EL (cell line): Measurements from ENCODE around the gene ZNF239.
"Not testable (repeated sequence)": the region's sequence is repeated elsewhere in the genome, so short reads cannot be mapped to it uniquely, and the experiment has no call there.

Source experiments
- DNase-seq: peaks from one replicate; pipeline ENCODE4 v3.0.0-alpha.2; 2016

ZNF239 gene

DNA sequence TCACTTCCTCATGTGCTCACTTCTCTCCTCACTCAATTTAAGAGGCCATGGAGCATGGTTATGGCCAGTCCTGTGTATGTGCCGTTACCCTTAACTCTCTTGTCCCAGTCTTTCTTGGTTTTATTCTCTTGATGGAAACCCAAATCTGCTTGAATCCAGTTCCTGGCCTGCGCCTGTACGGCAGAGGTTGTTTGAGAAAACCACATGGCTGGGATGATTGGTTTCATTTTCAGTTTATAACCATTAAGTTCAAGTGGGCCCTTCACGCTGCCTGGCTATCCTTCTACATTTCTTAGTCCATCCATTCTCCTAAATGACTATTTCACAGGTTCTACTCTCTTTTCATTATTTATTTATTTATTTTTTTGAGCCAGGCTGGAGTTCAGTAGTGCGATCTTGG lies 1.6 kb upstream of the ZNF239 start:
- no peak for DNase-seq

DNA sequence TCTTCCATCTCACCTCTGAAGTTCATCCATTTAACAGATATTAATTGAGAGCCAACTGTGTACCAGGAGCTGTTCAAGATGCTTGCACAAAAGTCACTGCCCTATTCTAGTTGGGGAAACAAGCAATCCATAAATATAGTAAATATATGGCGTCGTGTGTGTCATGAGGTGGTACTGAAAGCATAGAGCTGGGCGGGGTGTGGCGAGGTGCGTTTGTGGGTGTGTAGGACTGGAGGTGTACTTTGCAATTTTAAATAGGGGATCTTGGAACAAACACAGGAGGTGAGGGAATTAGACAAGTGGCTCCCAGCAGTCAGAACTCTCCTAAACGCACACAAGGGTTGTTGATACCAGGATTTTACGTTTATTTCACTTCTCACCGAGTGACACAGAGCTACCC lies 490 bp upstream of the ZNF239 start:
- no peak for DNase-seq

DNA sequence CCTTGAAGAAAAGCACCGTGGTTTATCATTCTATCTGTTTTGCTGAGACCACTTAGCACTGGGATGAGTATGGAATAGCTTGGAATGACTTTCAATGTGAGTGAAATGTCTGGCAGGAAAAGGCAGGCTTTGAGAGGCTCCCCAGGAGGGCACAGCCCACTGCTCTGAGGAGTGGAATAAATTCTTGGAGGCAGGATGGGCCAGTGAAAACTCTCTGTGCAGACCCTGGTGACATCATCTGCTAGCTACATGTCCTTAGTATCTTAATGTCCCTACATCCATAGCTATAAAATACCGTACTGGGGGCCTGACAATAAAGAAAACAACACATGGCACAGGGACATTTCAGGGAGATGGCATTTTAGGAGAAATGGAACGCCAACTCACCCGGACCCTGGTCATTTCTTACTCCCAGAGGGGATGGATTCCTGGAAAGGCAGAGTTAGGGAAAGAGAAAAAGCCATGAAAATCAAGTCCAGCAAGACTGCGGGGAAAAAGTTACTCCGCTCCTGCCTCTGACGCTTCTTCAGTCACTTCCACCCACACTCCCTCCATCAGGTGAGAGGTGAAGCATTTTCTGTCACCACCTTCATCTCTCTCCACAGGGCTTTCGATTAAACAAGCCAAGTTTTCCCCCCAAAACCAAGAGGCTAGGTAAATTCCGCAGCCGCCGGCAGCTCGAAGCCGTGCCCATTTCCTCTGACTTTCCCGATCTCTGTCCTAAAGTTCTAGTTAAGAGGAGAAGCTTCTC lies 991 bp downstream of the ZNF239 start:
- DNase-seq: peak; percentile 31

DNA sequence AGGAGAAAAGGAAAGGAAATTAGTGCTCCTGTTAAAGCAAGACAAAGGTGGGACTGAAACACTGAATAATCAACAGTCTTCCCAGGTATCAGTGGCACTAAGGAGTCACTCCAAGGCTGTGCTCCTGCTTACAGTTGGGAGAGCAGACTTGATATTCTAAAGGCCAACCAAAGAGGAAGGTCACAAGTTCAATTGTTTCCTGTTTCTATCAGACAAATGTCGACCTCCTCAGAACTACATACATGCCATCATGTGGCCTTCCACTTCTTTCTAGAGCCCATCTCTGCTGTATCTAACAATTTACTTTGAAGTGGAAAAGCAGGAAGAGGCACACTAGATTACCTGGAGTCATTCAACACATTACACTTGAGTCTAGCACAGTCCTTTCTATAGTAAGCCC lies 3.4 kb downstream of the ZNF239 start:
- no peak for DNase-seq

DNA sequence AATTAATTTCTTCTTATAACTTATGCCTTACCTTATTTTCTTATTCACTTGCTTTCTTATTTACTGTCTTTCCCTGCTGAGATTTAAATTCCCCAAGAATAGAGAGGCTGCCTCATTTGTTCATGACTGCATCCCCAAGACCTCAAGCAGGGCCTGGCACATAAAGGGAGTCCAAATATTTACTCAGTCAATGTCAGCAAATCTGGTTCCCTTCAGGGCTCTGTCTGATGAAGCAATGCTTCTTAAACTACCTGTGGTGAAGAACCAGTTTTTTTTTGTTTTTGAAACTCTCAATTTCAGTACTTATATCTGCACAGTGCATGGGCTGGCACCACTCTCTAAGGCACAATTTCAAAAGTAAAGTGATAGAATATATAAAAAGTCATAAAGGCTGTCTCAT lies 4.7 kb downstream of the ZNF239 start:
- no peak for DNase-seq

DNA sequence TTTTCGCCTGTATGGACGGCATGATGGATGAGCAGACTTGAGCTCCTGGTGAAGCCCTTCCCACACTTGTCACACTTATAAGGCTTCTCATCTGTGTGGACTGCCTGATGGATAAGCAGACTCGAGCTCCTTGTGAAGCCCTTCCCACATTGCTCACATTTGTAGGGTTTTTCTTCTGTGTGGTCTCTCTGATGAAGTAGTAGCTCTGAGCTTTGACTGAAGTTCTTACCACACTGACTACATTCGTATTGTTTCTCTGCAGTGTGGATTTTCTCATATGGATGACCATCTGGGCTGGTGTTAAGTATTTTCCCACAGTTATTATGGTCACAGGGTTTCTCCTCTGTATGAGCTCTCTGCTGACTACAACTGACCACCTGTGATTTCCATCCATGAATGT lies 17.2 kb downstream of the ZNF239 start:
- DNase-seq: no peak

DNA sequence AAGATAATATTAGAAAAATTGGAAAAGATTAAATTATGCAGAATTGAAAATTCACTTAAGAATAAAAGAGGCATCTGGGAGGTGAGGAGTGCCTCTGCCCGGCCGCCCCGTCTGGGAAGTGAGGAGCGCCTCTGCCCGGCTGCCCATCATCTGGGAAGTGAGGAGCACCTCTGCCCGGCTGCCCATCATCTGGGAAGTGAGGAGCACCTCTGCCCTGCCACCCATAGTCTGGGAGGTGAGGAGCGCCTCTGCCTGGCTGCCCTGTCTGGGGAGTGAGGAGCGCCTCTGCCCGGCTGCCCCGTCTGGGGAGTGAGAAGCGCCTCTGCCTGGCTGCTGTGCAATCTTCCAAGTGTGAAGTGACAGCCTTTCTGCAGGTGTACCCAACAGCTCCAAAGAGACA lies 30.7 kb downstream of the ZNF239 start:
- not testable (repeated sequence) for DNase-seq

DNA sequence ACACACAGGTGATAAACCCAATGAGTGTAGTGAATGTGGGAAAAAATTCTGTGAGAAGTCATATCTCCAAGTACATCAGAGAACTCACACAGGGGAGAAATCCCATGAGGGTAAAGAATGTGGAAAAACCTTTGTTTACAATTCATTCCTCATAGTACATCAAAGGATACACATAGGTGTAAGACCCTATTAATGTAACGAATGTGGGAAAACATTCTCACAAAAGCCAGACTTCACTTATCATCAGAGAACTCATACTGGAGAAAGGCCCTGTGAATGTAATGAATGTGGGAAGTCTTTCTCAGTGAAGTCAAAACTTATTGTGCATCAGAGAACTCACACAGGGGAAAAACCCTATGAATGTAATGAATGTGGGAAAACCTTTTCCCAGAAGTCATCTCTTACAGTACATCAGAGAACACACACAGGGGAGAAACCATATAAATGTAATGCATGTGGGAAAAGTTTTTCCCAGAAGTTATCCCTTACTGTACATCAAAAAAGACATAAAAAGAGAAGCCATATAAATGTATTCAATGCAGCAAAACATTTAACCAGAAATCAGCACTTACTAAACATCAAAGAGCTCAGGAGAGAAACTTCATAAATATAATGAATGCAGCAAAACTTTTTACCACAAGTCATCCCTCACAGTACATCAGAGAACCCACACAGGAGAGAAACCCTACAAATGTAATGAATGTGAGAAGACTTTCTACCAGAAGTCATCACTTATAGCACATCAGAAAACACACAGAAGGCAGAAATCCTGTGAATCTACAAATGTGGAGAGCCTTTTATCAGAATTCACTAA lies 49.8 kb downstream of the ZNF239 start:
- DNase-seq: no peak
